ENCODE measurements around the gene EXOC8. TPM values are rescaled to one million over a fixed set of nuclear protein-coding genes. Genes with fewer than 3 reads are reported as not detected.

EXOC8 gene
- total and polyA plus RNA-seq, 2 of the 13 experiments (the other 11 are each of a cell fraction or from before 2014, with no cell fraction given): 2.1 to 7.9 TPM

GRCh38 chr1:231338270-231339128 lies 847 bp upstream of the EXOC8 start, which contains the start of gene SPRTN (continued):
- TF ChIP-seq SAFB2 (CRISPR knock-in tag; IDR thresholded peaks at IDR 0.05; ENCODE audit: borderline replicate concordance, low read depth): no peak
- no peak for TF ChIP-seq MTA3 (CRISPR knock-in tag; IDR thresholded peaks at IDR 0.05)
- TF ChIP-seq ZNF83 (CRISPR knock-in tag; IDR thresholded peaks at IDR 0.05; ENCODE audit: borderline replicate concordance): no peak
- no peak for TF ChIP-seq NAIF1 (CRISPR knock-in tag; IDR thresholded peaks at IDR 0.05; ENCODE audit: borderline replicate concordance)
- TF ChIP-seq ZBTB7B (CRISPR knock-in tag; IDR thresholded peaks at IDR 0.05): peak; percentile 84; the same call in 1 of the 2 replicates
- no peak for TF ChIP-seq ZNF775 (CRISPR knock-in tag; IDR thresholded peaks at IDR 0.05; ENCODE audit: borderline replicate concordance)
- TF ChIP-seq, protein P1, sequence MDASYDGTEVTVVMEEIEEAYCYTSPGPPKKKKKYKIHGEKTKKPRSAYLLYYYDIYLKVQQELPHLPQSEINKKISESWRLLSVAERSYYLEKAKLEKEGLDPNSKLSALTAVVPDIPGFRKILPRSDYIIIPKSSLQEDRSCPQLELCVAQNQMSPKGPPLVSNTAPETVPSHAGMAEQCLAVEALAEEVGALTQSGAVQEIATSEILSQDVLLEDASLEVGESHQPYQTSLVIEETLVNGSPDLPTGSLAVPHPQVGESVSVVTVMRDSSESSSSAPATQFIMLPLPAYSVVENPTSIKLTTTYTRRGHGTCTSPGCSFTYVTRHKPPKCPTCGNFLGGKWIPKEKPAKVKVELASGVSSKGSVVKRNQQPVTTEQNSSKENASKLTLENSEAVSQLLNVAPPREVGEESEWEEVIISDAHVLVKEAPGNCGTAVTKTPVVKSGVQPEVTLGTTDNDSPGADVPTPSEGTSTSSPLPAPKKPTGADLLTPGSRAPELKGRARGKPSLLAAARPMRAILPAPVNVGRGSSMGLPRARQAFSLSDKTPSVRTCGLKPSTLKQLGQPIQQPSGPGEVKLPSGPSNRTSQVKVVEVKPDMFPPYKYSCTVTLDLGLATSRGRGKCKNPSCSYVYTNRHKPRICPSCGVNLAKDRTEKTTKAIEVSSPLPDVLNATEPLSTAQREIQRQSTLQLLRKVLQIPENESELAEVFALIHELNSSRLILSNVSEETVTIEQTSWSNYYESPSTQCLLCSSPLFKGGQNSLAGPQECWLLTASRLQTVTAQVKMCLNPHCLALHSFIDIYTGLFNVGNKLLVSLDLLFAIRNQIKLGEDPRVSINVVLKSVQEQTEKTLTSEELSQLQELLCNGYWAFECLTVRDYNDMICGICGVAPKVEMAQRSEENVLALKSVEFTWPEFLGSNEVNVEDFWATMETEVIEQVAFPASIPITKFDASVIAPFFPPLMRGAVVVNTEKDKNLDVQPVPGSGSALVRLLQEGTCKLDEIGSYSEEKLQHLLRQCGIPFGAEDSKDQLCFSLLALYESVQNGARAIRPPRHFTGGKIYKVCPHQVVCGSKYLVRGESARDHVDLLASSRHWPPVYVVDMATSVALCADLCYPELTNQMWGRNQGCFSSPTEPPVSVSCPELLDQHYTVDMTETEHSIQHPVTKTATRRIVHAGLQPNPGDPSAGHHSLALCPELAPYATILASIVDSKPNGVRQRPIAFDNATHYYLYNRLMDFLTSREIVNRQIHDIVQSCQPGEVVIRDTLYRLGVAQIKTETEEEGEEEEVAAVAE (CRISPR knock-in tag; IDR thresholded peaks at IDR 0.05; ENCODE audit: borderline replicate concordance): no peak
- no peak for TF ChIP-seq PAX8 (CRISPR knock-in tag; IDR thresholded peaks at IDR 0.05; ENCODE audit: borderline replicate concordance)
- TF ChIP-seq REPIN1 (CRISPR knock-in tag; IDR thresholded peaks at IDR 0.05; ENCODE audit: borderline replicate concordance, low read depth): no peak
- TF ChIP-seq, protein P2, sequence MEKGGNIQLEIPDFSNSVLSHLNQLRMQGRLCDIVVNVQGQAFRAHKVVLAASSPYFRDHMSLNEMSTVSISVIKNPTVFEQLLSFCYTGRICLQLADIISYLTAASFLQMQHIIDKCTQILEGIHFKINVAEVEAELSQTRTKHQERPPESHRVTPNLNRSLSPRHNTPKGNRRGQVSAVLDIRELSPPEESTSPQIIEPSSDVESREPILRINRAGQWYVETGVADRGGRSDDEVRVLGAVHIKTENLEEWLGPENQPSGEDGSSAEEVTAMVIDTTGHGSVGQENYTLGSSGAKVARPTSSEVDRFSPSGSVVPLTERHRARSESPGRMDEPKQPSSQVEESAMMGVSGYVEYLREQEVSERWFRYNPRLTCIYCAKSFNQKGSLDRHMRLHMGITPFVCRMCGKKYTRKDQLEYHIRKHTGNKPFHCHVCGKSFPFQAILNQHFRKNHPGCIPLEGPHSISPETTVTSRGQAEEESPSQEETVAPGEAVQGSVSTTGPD (CRISPR knock-in tag; IDR thresholded peaks at IDR 0.05): peak; percentile 68; the same call in 1 of the 2 replicates
- TF ChIP-seq FOXC1 (CRISPR knock-in tag; IDR thresholded peaks at IDR 0.05; ENCODE audit: borderline replicate concordance): no peak
- TF ChIP-seq, protein P3, sequence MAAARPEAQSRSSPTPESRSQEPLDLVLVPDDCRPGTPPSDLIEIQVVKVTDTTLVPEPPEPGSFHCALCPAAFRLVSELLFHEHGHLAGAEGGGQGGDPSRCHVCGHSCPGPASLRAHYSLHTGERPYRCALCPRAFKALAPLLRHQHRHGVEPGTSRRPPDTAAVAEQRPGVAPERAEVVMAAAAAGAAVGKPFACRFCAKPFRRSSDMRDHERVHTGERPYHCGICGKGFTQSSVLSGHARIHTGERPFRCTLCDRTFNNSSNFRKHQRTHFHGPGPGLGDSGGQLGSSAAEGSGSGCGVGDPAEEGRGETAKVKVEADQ (CRISPR knock-in tag; IDR thresholded peaks at IDR 0.05; ENCODE audit: borderline replicate concordance): no peak
- no peak for TF ChIP-seq ZNF101 (CRISPR knock-in tag; IDR thresholded peaks at IDR 0.05; ENCODE audit: borderline replicate concordance, low read depth)
- TF ChIP-seq EP300 (IDR thresholded peaks at IDR 0.05; ENCODE audit: low read depth in 2 of 2, low read length in 2 of 2): no peak
- no peak for TF ChIP-seq EP300 (CRISPR knock-in tag; IDR thresholded peaks at IDR 0.05; ENCODE audit: borderline replicate concordance)
- no peak for TF ChIP-seq CREB3 (CRISPR knock-in tag; IDR thresholded peaks at IDR 0.05)
- TF ChIP-seq, protein P4, sequence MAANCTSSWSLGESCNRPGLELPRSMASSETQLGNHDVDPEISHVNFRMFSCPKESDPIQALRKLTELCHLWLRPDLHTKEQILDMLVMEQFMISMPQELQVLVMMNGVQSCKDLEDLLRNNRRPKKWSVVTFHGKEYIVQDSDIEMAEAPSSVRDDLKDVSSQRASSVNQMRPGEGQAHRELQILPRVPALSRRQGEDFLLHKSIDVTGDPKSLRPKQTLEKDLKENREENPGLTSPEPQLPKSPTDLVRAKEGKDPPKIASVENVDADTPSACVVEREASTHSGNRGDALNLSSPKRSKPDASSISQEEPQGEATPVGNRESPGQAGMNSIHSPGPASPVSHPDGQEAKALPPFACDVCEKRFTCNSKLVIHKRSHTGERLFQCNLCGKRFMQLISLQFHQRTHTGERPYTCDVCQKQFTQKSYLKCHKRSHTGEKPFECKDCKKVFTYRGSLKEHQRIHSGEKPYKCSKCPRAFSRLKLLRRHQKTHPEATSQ (CRISPR knock-in tag; IDR thresholded peaks at IDR 0.05; ENCODE audit: borderline replicate concordance): no peak
- no peak; the same call in 1 of the 2 replicates for TF ChIP-seq ZNF367 (CRISPR knock-in tag; IDR thresholded peaks at IDR 0.05; ENCODE audit: borderline replicate concordance)
- TF ChIP-seq ZSCAN25 (CRISPR knock-in tag; IDR thresholded peaks at IDR 0.05): no peak

All from HepG2 (cell line).